Peyer's patch (tissue), 4 donors: ENCODE data around the gene SH3BP1. TPM values are rescaled to one million over a fixed set of nuclear protein-coding genes. Genes with fewer than 3 reads are reported as not detected.
A peak's percentile ranks its signal among the peaks of the same experiment; 100 is the strongest.

Source experiments
- DNase-seq, 3 donors: peaks; one replicate each; pipeline ENCODE4 v3.0.0-alpha.2; 2017 to 2019
- H3K27ac ChIP-seq, 4 donors: fragments of 200-600 bp; sonication (generic); one replicate each; pipeline ENCODE4 v1.5.1; 2016 to 2019
- H3K27me3 ChIP-seq, 2 donors: fragments of 200-600 bp; sonication (generic); one replicate each; pipeline ENCODE4 v1.5.1; 2019
- H3K36me3 ChIP-seq, 3 donors: fragments of 200-600 bp; sonication (generic); one replicate each; pipeline ENCODE4 v1.5.1; 2016 to 2019
- H3K4me1 ChIP-seq, 4 donors: fragments of 200-600 bp; sonication (generic); one replicate each; pipeline ENCODE4 v1.5.1; 2016 to 2019
- H3K4me3 ChIP-seq, 4 donors: fragments of 200-600 bp; sonication (generic); 1 replicate in 3 of 4; 2 replicates in 1 of 4; pipeline ENCODE4 v1.5.1; 2016 to 2019; ENCODE audit warnings: mild to moderate bottlenecking in 1 of 4
- H3K9me3 ChIP-seq, 4 donors: fragments of 200-600 bp; sonication (generic); one replicate each; pipeline ENCODE4 v1.5.1; 2016 to 2019; ENCODE audit warnings: mild to moderate bottlenecking in 1 of 4
- POLR2A ChIP-seq, 2 donors: fragments of 450-650 bp; IDR thresholded peaks; one replicate each; pipeline ENCODE4 v1.5.1; 2017; ENCODE audit warnings: antibody characterized with exemption in 2 of 2, mild to moderate bottlenecking in 2 of 2, moderate library complexity in 2 of 2
- total RNA-seq, 4 donors: library from RNA; depleted of rRNA; stranded (reverse); fragments of >200 nt; gene quantifications; one replicate each; pipeline ENCODE4 v1.1.0, GENCODE V29; 2016
- TF ChIP-seq, protein P1 (sequence below), 6 experiments: fragments of 450-650 bp in 4 of 6; fragments of 200-600 bp in 2 of 6; sonication (generic) in 1 of 6; IDR thresholded peaks; one replicate each; pipeline ENCODE4 v1.5.1; 2017 to 2019; ENCODE audit warnings: antibody characterized with exemption in 6 of 6, mild to moderate bottlenecking in 3 of 6, moderate library complexity in 1 of 6

Gene SH3BP1
- total RNA-seq, 4 donors from 2014 or later, result 55.0 to 135 (median 71.8) TPM

DNA sequence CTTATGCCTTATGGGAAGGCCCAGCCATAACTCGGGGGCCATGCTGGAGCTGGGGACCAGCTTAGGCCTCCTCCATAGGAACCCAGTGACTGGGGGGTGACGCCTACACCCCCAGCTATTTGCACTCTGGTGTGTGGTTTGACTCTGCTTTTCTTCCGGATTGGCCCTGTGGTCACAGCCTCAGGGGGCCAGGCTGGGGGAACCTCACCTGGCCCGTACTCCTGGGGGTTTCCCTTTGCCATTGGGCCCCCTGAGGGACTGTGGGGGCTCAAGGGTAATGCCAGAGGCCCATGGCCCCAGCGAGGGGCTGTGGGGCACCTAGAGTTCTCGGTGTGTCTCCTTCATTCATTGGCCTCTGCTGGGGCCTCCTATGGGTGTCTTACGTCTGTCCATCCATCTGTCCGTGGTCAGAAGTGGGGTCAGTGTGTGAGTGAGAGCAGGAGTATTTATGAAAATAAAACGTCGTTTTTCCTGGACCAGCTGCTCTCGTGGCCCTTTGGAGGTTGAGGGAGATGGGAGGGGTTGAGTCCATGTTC, 6.3 kb upstream of the SH3BP1 start:
- Histone ChIP-seq H3K27me3 (no peaks in the 10 kb centered on the region), H3K9me3 (no peaks in the 10 kb centered on the region), H3K4me3 (peak overlapping the region in 1 of 4 donors; percentile 24), H3K4me1 (peaks cover 20 to 57% (median 49%) of the 10 kb centered on the region in 4 donors), H3K36me3 (peaks cover 0 to 41% (median 0%) of the 10 kb centered on the region in 3 donors), H3K27ac (peak overlapping the region; percentile 74 to 98 (median 88))
- DNase-seq, result peak in 2 of 3 donors; percentile 77 to 78
- no peak for TF ChIP-seq POLR2A (IDR thresholded peaks at IDR 0.05)
- TF ChIP-seq, protein P1, sequence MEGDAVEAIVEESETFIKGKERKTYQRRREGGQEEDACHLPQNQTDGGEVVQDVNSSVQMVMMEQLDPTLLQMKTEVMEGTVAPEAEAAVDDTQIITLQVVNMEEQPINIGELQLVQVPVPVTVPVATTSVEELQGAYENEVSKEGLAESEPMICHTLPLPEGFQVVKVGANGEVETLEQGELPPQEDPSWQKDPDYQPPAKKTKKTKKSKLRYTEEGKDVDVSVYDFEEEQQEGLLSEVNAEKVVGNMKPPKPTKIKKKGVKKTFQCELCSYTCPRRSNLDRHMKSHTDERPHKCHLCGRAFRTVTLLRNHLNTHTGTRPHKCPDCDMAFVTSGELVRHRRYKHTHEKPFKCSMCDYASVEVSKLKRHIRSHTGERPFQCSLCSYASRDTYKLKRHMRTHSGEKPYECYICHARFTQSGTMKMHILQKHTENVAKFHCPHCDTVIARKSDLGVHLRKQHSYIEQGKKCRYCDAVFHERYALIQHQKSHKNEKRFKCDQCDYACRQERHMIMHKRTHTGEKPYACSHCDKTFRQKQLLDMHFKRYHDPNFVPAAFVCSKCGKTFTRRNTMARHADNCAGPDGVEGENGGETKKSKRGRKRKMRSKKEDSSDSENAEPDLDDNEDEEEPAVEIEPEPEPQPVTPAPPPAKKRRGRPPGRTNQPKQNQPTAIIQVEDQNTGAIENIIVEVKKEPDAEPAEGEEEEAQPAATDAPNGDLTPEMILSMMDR (IDR thresholded peaks at IDR 0.05), result no peak

DNA sequence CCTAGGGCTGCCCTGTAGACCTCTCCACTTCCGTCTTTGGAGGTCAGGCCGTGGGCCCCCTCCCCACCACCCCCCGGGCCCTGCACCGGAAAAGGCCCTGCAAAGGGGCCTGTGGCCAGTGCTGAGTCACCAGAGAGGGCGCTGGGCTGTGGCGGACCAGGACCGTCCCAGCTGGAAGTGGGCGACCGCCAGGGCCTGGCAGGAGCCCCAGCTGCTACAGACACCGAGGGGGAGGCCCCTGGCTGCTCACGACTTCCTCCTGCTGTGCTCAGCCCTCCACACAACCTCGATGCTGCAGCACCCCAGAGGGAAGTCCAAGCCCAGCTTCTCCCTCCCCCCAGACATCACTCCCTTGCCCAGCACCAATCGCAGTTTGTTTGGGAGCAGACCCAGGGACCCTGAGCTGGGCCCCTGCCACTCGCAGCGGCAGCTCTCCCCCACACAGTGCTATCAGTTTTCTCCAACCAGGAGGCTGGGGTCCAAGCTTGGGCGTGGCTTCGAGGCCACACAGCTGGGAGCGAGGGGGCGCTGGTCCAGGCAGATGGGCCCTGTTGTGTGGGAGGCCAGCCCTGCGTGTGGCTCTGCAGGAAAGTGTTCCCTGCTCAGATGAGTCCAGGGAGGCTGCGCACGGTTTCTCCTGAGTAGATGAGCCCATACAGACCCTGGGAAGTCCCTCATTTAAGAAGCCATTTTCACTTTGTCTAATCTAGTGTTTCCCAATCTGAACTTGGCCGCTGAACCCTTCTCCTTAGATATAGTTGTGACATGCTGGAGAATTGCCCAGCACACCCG, 5.6 kb upstream of the SH3BP1 start:
- peaks cover 20 to 62% (median 54%) of the 10 kb centered on the region in 4 donors for H3K4me1 ChIP-seq
- H3K27ac ChIP-seq, result peak overlapping the region; percentile 74 to 98 (median 88)
- H3K9me3 ChIP-seq, result no peaks in the 10 kb centered on the region
- TF ChIP-seq, protein P1 (IDR thresholded peaks at IDR 0.05), result peak in 3 of 6 experiments; percentile 5 to 12 (median 7)
- TF ChIP-seq POLR2A (IDR thresholded peaks at IDR 0.05), result no peak
- peak; percentile 72 to 93 (median 86) for DNase-seq
- peak overlapping the region in 3 of 4 donors; percentile 18 to 24 (median 23) for H3K4me3 ChIP-seq
- H3K27me3 ChIP-seq, result no peaks in the 10 kb centered on the region
- H3K36me3 ChIP-seq, result peaks cover 0 to 35% (median 0%) of the 10 kb centered on the region in 3 donors

DNA sequence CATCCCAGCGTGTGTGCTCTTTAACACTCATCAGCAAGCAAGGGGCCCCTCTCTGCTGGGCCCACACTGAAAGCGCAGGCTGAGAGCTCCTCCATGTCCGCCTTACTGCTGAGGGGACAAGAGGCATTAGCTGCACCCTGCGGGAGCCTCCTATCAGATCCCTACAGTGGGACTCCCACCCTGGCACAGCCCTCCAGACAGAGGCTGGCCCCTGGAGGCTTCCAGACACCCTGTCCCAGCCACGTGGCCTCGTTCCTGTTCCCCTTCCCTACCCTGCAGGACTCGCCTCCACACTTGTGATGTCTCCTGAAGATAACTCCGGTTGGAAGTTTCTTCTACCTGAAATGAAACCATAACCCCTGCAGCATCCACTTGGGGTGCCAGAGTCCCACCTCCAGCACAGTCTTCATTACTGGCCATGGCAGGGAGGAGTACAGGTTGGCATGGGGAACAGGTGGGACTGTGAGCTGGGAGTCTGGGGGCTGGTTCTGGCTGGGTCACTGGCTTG, 5.0 kb upstream of the SH3BP1 start:
- no peaks in the 10 kb centered on the region for H3K27me3 ChIP-seq
- H3K27ac ChIP-seq, result peak overlapping the region; percentile 74 to 98 (median 88)
- H3K9me3 ChIP-seq, result no peaks in the 10 kb centered on the region
- TF ChIP-seq, protein P1 (IDR thresholded peaks at IDR 0.05), result peak in 4 of 6 experiments; percentile 19 to 52 (median 42)
- no peak for TF ChIP-seq POLR2A (IDR thresholded peaks at IDR 0.05)
- H3K4me3 ChIP-seq, result peak overlapping the region in 2 of 4 donors; percentile 23 to 24
- peaks cover 0 to 28% (median 0%) of the 10 kb centered on the region in 3 donors for H3K36me3 ChIP-seq
- peak in 1 of 3 donors; percentile 60 for DNase-seq
- peaks cover 20 to 66% (median 56%) of the 10 kb centered on the region in 4 donors for H3K4me1 ChIP-seq

DNA sequence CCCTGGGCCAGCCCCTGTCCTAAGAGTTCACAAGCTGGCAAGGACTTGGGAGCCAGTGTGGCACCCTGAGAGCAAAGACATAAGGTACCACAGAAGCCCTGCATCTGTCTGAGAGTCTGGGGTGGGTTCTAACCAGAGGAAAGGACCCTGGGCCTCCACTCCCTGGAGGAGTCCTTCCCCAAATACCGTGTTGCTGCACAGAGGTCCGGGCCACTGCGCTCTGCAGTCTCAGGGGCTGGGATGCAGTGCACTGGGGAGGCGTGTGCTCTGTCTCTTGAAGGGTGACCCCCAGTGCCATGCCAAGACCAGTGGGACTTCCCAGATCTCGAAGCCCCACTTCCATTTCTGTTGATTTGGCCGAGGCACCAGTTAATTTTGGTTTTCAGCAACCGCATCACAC, 4.3 kb upstream of the SH3BP1 start:
- H3K27ac ChIP-seq, result peak overlapping the region; percentile 74 to 98 (median 88)
- no peak for DNase-seq
- no peak overlapping the region for H3K4me3 ChIP-seq
- H3K9me3 ChIP-seq, result no peaks in the 10 kb centered on the region
- H3K36me3 ChIP-seq, result peaks cover 0 to 21% (median 0%) of the 10 kb centered on the region in 3 donors
- H3K4me1 ChIP-seq, result peaks cover 20 to 66% (median 56%) of the 10 kb centered on the region in 4 donors
- TF ChIP-seq POLR2A (IDR thresholded peaks at IDR 0.05), result no peak
- TF ChIP-seq, protein P1 (IDR thresholded peaks at IDR 0.05), result no peak
- H3K27me3 ChIP-seq, result no peaks in the 10 kb centered on the region

- Histone ChIP-seq H3K9me3 (no peaks in the 10 kb centered on the region), H3K36me3 (peaks cover 0 to 14% (median 0%) of the 10 kb centered on the region in 3 donors), H3K27ac (peak overlapping the region; percentile 87 to 98 (median 94)), H3K4me1 (peaks cover 20 to 73% (median 61%) of the 10 kb centered on the region in 4 donors), H3K27me3 (no peaks in the 10 kb centered on the region), H3K4me3 (no peak overlapping the region)
- TF ChIP-seq POLR2A (IDR thresholded peaks at IDR 0.05), result peak in 1 of 2 donors; percentile 13
- TF ChIP-seq, protein P1 (IDR thresholded peaks at IDR 0.05), result peak in 4 of 6 experiments; percentile 12 to 32 (median 28)
- peak in 2 of 3 donors; percentile 68 to 82 for DNase-seq
Observed at GRCh38 chr22:37636186-37636948, 3.1 kb upstream of the SH3BP1 start.
